Subcutaneous abdominal adipose tissue (tissue), 5 donors: ENCODE results near the gene ATL1.
A peak's percentile ranks its signal among the peaks of the same experiment; 100 is the strongest.

Experiments
- H3K27ac ChIP-seq: one replicate; pipeline ENCODE4 v1.7.0; 2013; ENCODE audit warnings: low read depth, mild to moderate bottlenecking, inconsistent platforms, low read length, moderate library complexity
- H3K27me3 ChIP-seq, 5 donors: one replicate each; pipeline ENCODE4 v1.7.0; 2013; ENCODE audit warnings: low read length in 5 of 5, inconsistent platforms in 1 of 5; ENCODE audit not compliant: control insufficient read depth in 5 of 5, insufficient read depth in 4 of 5
- H3K36me3 ChIP-seq, 5 donors: one replicate each; pipeline ENCODE4 v1.7.0; 2013; ENCODE audit warnings: low read length in 5 of 5; ENCODE audit not compliant: control insufficient read depth in 5 of 5, insufficient read depth in 5 of 5
- H3K4me1 ChIP-seq, 5 donors: one replicate each; pipeline ENCODE4 v1.7.0; 2013; ENCODE audit warnings: low read length in 5 of 5, mild to moderate bottlenecking in 3 of 5, moderate library complexity in 1 of 5; ENCODE audit not compliant: control insufficient read depth in 5 of 5, insufficient read depth in 5 of 5
- H3K4me3 ChIP-seq, 5 donors: one replicate each; pipeline ENCODE4 v1.7.0; 2013; ENCODE audit warnings: low read length in 5 of 5, low read depth in 1 of 5
- H3K9ac ChIP-seq, 5 donors: one replicate each; pipeline ENCODE4 v1.7.0; 2013; ENCODE audit warnings: low read length in 5 of 5, mild to moderate bottlenecking in 4 of 5, moderate library complexity in 3 of 5
- H3K9me3 ChIP-seq, 5 donors: one replicate each; pipeline ENCODE4 v1.7.0; 2013; ENCODE audit warnings: low read length in 5 of 5; ENCODE audit not compliant: control insufficient read depth in 5 of 5
- donor health status: healthy.
- donor health status: healthy.
- donor health status: healthy.
- donor health status: healthy.
- donor health status: healthy.

ATL1 gene

DNA sequence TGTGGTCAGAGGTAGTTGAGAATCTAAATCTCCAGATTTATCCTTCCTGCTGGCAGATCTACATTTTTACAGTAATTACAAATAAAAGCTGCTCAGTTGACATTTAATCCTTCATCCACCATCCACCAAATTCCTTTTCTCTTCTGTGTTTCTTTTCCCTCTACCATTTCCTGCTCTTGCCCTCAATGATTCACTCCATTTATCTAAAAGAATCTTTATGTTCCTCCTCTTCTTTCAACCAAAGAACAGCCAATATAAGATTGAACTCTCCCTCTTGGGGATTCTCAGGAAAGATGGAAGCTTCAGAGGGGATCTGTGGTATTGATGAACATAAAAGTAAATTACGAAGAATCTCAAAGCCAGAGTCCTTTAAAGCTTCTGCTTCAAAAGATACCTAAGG lies 31.9 kb upstream of the ATL1 start:
- H3K4me3 ChIP-seq: no peak overlapping the region
- peaks cover 5 to 41% (median 25%) of the 10 kb centered on the region in 5 donors for H3K4me1 ChIP-seq
- H3K27ac ChIP-seq: no peak overlapping the region
- no peaks in the 10 kb centered on the region for H3K36me3 ChIP-seq
- H3K27me3 ChIP-seq: no peaks in the 10 kb centered on the region
- no peak overlapping the region for H3K9ac ChIP-seq
- no peaks in the 10 kb centered on the region for H3K9me3 ChIP-seq

- H3K27me3 ChIP-seq: no peaks in the 10 kb centered on the region
- no peaks in the 10 kb centered on the region for H3K9me3 ChIP-seq
- H3K9ac ChIP-seq: peak overlapping the region in 3 of 5 donors; percentile 14 to 52 (median 34)
- peak overlapping the region; percentile 46 for H3K27ac ChIP-seq
- H3K4me1 ChIP-seq: peaks cover 6 to 42% (median 27%) of the 10 kb centered on the region in 5 donors
- no peaks in the 10 kb centered on the region for H3K36me3 ChIP-seq
- H3K4me3 ChIP-seq: no peak overlapping the region
Observed at GRCh38 chr14:50529288-50530179, 30.4 kb upstream of the ATL1 start.

- no peaks in the 10 kb centered on the region for H3K27me3 ChIP-seq
- H3K36me3 ChIP-seq: no peaks in the 10 kb centered on the region
- peak overlapping the region in 2 of 5 donors; percentile 81 to 87 for H3K4me3 ChIP-seq
- peak overlapping the region; percentile 93 for H3K27ac ChIP-seq
- peak overlapping the region in 4 of 5 donors; percentile 30 to 93 (median 87) for H3K9ac ChIP-seq
- peaks cover 6 to 37% (median 27%) of the 10 kb centered on the region in 5 donors for H3K4me1 ChIP-seq
- H3K9me3 ChIP-seq: no peaks in the 10 kb centered on the region
Observed at GRCh38 chr14:50530358-50530757, 29.6 kb upstream of the ATL1 start.

- peak overlapping the region; percentile 50 to 93 (median 87) for H3K9ac ChIP-seq
- H3K27me3 ChIP-seq: no peaks in the 10 kb centered on the region
- peak overlapping the region; percentile 93 for H3K27ac ChIP-seq
- no peaks in the 10 kb centered on the region for H3K9me3 ChIP-seq
- H3K4me3 ChIP-seq: peak overlapping the region; percentile 81 to 92 (median 86)
- H3K36me3 ChIP-seq: no peaks in the 10 kb centered on the region
- H3K4me1 ChIP-seq: peaks cover 6 to 37% (median 27%) of the 10 kb centered on the region in 5 donors
Observed at GRCh38 chr14:50530794-50531365, 29.1 kb upstream of the ATL1 start.

DNA sequence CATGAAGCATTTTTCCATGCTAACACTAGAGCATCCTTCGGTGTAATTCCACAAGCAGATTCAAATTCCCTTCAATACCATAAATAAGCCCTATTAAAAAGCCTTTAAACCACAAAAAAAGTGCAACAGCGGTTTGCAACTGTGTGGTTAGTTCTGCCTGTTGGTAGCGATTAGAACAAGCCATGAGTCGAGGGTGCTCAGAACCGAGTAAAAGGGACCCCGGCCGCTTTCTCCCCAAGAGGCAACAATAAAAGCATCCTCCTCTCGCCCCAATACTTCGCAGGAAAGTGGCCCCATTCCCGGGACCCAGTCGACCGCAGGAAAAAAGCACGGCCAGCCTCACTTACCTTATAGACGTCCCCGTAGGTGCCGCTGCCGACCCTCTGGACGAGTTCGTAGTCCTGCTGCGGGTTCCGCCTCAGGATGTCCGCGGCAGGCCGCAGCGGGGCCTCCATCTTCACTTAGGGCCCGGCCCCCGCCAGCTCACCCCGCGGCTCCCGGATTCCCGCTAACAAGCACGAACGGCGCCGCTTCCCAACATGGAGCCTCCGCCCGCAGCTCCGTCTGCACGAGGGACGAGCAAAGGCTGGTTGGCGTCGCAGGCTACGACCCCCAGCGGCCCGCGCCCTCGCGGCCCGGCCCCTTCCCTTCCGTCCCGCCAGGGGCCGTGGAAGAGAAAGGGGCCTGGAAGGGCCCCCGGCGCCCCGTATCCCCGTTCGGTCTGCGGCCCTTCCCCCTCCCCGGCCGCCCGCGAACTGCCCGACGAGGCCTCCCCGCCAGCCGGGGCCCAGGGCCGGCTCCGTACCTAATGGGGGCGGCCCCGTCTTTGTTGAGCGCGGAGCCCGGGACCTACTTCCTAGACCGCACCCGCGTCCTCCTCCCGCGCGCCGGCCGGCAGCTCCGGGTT lies 28.1 kb upstream of the ATL1 start:
- H3K9me3 ChIP-seq: no peaks in the 10 kb centered on the region
- H3K27ac ChIP-seq: peak overlapping the region; percentile 93
- H3K4me1 ChIP-seq: peaks cover 6 to 37% (median 27%) of the 10 kb centered on the region in 5 donors
- H3K36me3 ChIP-seq: no peaks in the 10 kb centered on the region
- H3K27me3 ChIP-seq: no peaks in the 10 kb centered on the region
- H3K4me3 ChIP-seq: peak overlapping the region; percentile 81 to 92 (median 86)
- peak overlapping the region; percentile 50 to 93 (median 87) for H3K9ac ChIP-seq

- peak within 1 kb of the TSS; percentile 50 to 93 (median 87) for H3K9ac ChIP-seq
- H3K4me3 ChIP-seq: peak within 1 kb of the TSS; percentile 81 to 92 (median 86)
- H3K27me3 ChIP-seq: no peaks in the 10 kb centered on the region
- H3K9me3 ChIP-seq: no peaks in the 10 kb centered on the region
- peak within 1 kb of the TSS; percentile 93 for H3K27ac ChIP-seq
- peaks cover 6 to 37% (median 27%) of the 10 kb centered on the region in 5 donors for H3K4me1 ChIP-seq
- H3K36me3 ChIP-seq: no peaks in the 10 kb centered on the region
Observed at GRCh38 chr14:50532502-50533240, 27.3 kb upstream of the ATL1 start, which contains the start of gene MAP4K5. Gene MAP4K5 (minus strand): TSS chr14:50532569. CDS start chr14:50532049, 520 bp downstream.

- Histone ChIP-seq H3K27me3 (no peaks in the 10 kb centered on the region), H3K4me3 (peak overlapping the region in 4 of 5 donors; percentile 78 to 87 (median 81)), H3K9ac (peak overlapping the region in 2 of 5 donors; percentile 71 to 84), H3K27ac (peak overlapping the region; percentile 24), H3K9me3 (no peaks in the 10 kb centered on the region), H3K36me3 (no peaks in the 10 kb centered on the region), H3K4me1 (peaks cover 6 to 36% (median 27%) of the 10 kb centered on the region in 5 donors)
Observed at GRCh38 chr14:50533241-50533705, 26.7 kb upstream of the ATL1 start.

DNA sequence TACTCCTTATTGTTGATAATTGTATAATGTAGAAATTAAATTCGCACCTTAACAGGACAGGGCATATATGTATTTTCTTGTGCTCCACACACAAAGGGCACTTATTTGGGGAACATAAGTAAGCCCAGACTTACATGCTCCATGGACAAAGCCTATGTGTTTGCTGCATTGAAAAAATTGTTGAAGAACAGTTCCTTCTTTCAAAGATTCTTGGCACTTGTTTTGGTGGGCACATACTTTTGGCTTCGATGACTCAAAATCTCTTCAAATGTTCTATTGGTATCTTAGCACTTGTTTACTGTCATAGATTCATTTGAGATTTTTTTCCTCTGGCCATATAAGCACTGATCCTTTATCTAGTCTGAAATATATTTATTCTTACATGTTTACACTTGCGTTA lies 26.1 kb upstream of the ATL1 start:
- Histone ChIP-seq H3K27ac (no peak overlapping the region), H3K36me3 (no peaks in the 10 kb centered on the region), H3K27me3 (no peaks in the 10 kb centered on the region), H3K4me1 (peaks cover 6 to 36% (median 27%) of the 10 kb centered on the region in 5 donors), H3K4me3 (no peak overlapping the region), H3K9me3 (no peaks in the 10 kb centered on the region), H3K9ac (peak overlapping the region in 1 of 5 donors; percentile 2)

- Histone ChIP-seq H3K9me3 (no peaks in the 10 kb centered on the region), H3K27me3 (no peaks in the 10 kb centered on the region), H3K4me3 (no peak overlapping the region), H3K4me1 (peaks cover 6 to 31% (median 27%) of the 10 kb centered on the region in 5 donors), H3K9ac (no peak overlapping the region), H3K36me3 (no peaks in the 10 kb centered on the region), H3K27ac (no peak overlapping the region)
Observed at GRCh38 chr14:50534416-50534815, 25.5 kb upstream of the ATL1 start.
